Right lobe of liver (tissue), 4 donors: ENCODE results near the gene NEK2.

ENCODE experiments used
- POLR2A ChIP-seq: fragments of 450-650 bp; IDR thresholded peaks from one replicate; pipeline ENCODE4 v1.6.1; 2017; ENCODE audit warnings: antibody characterized with exemption, mild to moderate bottlenecking
- TF ChIP-seq, protein P1 (sequence below), 4 donors: fragments of 200-600 bp in 3 of 4; fragments of 450-650 bp in 1 of 4; IDR thresholded peaks; one replicate each; pipeline versions ENCODE4 v1.5.1 to v1.8.0; 2016 to 2022; ENCODE audit warnings: antibody characterized with exemption in 4 of 4, mild to moderate bottlenecking in 2 of 4
- donor health status: DM: no; HTN: no; CAD: no.
- donor health status: DM: no; HTN: no; CAD: no.
- donor health status: DM: no; HTN: yes; CAD: no.

DNA sequence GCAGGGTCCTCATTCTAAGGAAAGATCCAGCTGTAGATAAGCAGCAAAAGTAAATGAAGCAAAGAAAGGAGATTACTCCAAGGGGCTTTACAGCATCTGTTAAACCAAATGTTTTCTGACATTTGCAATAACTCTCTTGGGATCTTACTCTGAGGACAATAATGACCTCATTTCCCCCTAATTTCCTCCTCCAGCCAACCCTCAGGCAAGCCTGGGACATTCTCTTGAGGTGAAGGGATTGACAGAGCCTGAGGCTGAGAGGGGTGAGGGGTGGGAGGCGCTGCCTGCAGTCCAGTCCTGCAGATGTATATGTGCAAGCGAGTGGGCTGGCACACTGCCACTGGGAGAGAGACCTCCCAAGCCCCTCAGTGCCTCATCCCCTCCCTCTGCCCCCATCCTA lies 40.5 kb upstream of the NEK2 start:
- TF ChIP-seq, protein P1, sequence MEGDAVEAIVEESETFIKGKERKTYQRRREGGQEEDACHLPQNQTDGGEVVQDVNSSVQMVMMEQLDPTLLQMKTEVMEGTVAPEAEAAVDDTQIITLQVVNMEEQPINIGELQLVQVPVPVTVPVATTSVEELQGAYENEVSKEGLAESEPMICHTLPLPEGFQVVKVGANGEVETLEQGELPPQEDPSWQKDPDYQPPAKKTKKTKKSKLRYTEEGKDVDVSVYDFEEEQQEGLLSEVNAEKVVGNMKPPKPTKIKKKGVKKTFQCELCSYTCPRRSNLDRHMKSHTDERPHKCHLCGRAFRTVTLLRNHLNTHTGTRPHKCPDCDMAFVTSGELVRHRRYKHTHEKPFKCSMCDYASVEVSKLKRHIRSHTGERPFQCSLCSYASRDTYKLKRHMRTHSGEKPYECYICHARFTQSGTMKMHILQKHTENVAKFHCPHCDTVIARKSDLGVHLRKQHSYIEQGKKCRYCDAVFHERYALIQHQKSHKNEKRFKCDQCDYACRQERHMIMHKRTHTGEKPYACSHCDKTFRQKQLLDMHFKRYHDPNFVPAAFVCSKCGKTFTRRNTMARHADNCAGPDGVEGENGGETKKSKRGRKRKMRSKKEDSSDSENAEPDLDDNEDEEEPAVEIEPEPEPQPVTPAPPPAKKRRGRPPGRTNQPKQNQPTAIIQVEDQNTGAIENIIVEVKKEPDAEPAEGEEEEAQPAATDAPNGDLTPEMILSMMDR (IDR thresholded peaks at IDR 0.05), result no peak
- TF ChIP-seq POLR2A, result no peak
